ENCODE results near the gene RBX1.

DNA sequence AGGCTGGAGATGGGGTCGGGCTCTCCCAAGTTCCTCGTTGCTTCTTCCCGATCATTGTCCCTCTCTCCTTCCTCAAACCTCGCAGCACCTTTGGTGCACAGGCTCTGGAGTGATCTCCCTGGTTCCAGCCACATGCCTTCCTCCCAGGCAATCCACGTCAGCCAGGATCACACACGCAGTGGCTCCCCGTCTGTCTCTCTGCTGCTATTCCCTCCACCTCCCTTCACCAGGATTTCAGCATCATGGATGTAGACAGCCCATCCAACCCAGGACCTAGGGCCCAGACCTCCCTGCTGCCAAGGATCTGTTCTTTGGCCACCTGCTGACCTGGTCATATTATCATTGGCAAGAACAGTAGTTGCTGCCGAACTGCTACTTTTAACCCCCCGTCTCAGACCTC, 40.1 kb downstream of the RBX1 start:
- TF ChIP-seq POLR2A (IDR thresholded peaks at IDR 0.05) (no peak), POLR2AphosphoS5 (IDR thresholded peaks at IDR 0.05; ENCODE audit: insufficient read depth in 1 of 2, low read depth in 1 of 2) (no peak)
- TF ChIP-seq, protein P1, sequence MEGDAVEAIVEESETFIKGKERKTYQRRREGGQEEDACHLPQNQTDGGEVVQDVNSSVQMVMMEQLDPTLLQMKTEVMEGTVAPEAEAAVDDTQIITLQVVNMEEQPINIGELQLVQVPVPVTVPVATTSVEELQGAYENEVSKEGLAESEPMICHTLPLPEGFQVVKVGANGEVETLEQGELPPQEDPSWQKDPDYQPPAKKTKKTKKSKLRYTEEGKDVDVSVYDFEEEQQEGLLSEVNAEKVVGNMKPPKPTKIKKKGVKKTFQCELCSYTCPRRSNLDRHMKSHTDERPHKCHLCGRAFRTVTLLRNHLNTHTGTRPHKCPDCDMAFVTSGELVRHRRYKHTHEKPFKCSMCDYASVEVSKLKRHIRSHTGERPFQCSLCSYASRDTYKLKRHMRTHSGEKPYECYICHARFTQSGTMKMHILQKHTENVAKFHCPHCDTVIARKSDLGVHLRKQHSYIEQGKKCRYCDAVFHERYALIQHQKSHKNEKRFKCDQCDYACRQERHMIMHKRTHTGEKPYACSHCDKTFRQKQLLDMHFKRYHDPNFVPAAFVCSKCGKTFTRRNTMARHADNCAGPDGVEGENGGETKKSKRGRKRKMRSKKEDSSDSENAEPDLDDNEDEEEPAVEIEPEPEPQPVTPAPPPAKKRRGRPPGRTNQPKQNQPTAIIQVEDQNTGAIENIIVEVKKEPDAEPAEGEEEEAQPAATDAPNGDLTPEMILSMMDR (IDR thresholded peaks at IDR 0.05) = no peak

All from vagina (tissue), 2 donors.